NCI-H187 treated with DMSO at 0.1 percent for 48 hours (cell line): Measurements from ENCODE around the gene ANKRD28.

ENCODE experiments used
- DNase-seq: peaks from one replicate; lab custom pipeline; 2025; lab: John Stamatoyannopoulos, UW

Gene ANKRD28

GRCh38 chr3:15660055-15660935 is 137.5 kb downstream of the ANKRD28 start:
- no peak for DNase-seq

GRCh38 chr3:15659254-15659975 is 138.4 kb downstream of the ANKRD28 start:
- no peak for DNase-seq

- no peak for DNase-seq
These were observed 140.8 kb downstream of the ANKRD28 start for GRCh38 chr3:15657016-15657415.

- no peak for DNase-seq
These were observed 141.4 kb downstream of the ANKRD28 start for GRCh38 chr3:15656342-15656741.

GRCh38 chr3:15654891-15655290 is 142.9 kb downstream of the ANKRD28 start:
- no peak for DNase-seq

- DNase-seq, result no peak
These were observed 143.7 kb downstream of the ANKRD28 start for GRCh38 chr3:15654127-15654526.

GRCh38 chr3:15653321-15653720 is 144.5 kb downstream of the ANKRD28 start:
- DNase-seq, result no peak

- DNase-seq, result no peak
These were observed 146.4 kb downstream of the ANKRD28 start for GRCh38 chr3:15651396-15651795.

- DNase-seq, result no peak
These were observed 147.9 kb downstream of the ANKRD28 start for GRCh38 chr3:15649858-15650257.

GRCh38 chr3:15649341-15649740 is 148.4 kb downstream of the ANKRD28 start:
- no peak for DNase-seq

GRCh38 chr3:15647611-15648167 is 150.1 kb downstream of the ANKRD28 start:
- DNase-seq, result no peak

- DNase-seq, result no peak
These were observed 150.8 kb downstream of the ANKRD28 start for GRCh38 chr3:15646851-15647511.

GRCh38 chr3:15645740-15646501 is 151.9 kb downstream of the ANKRD28 start:
- DNase-seq, result no peak

- no peak for DNase-seq
These were observed 152.5 kb downstream of the ANKRD28 start for GRCh38 chr3:15645246-15645645.

- DNase-seq, result no peak
These were observed 158.9 kb downstream of the ANKRD28 start for GRCh38 chr3:15638891-15639262.

GRCh38 chr3:15638193-15638890 is 159.4 kb downstream of the ANKRD28 start:
- DNase-seq, result no peak

- no peak for DNase-seq
These were observed 160.4 kb downstream of the ANKRD28 start for GRCh38 chr3:15637131-15637951.

- DNase-seq, result no peak
These were observed 161.6 kb downstream of the ANKRD28 start for GRCh38 chr3:15636028-15636709.

GRCh38 chr3:15635121-15635661 is 162.6 kb downstream of the ANKRD28 start:
- no peak for DNase-seq
